ENCODE data around the gene RREB1.

Gene RREB1

DNA sequence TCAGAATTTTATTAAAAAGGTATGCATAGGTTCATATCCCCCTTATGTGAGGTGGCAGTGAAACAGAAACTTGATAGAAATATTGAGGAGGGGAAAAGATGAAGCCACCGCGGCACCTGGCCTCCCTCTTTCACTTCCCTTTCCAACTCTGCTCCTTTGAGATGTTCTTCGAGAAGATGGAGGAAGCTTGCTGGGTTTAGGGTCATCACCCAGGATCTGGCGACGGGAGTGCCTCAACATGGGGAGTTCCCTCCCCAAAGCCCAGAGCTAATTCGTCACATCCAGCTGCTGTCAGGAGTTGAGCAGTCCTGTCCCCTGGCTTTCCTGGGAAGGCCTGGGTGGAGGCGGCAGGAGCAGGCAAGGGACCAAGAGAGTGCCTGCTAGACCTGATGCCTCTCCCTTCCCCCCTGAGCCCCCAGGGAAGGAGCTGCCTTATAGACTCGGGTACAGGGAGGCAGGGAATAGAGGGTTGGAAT, 29.1 kb downstream of the RREB1 start:
- H3K36me3 ChIP-seq (ENCODE audit: control insufficient read depth, insufficient read depth, low read length) = no peaks in the 10 kb centered on the region
- TF ChIP-seq, protein P1, sequence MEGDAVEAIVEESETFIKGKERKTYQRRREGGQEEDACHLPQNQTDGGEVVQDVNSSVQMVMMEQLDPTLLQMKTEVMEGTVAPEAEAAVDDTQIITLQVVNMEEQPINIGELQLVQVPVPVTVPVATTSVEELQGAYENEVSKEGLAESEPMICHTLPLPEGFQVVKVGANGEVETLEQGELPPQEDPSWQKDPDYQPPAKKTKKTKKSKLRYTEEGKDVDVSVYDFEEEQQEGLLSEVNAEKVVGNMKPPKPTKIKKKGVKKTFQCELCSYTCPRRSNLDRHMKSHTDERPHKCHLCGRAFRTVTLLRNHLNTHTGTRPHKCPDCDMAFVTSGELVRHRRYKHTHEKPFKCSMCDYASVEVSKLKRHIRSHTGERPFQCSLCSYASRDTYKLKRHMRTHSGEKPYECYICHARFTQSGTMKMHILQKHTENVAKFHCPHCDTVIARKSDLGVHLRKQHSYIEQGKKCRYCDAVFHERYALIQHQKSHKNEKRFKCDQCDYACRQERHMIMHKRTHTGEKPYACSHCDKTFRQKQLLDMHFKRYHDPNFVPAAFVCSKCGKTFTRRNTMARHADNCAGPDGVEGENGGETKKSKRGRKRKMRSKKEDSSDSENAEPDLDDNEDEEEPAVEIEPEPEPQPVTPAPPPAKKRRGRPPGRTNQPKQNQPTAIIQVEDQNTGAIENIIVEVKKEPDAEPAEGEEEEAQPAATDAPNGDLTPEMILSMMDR (IDR thresholded peaks at IDR 0.05; ENCODE audit: insufficient read depth, low read length, poor library complexity, severe bottlenecking) = no peak
- DNase-seq (ENCODE audit: extremely low read depth, insufficient read length) = peak; percentile 75
- no peaks in the 10 kb centered on the region for H3K27me3 ChIP-seq (replicated peaks; ENCODE audit: control insufficient read depth, insufficient read depth, low read length)
- peak overlapping the region; percentile 9 for H3K4me3 ChIP-seq (replicated peaks; ENCODE audit: low read depth, low read length)

DNA sequence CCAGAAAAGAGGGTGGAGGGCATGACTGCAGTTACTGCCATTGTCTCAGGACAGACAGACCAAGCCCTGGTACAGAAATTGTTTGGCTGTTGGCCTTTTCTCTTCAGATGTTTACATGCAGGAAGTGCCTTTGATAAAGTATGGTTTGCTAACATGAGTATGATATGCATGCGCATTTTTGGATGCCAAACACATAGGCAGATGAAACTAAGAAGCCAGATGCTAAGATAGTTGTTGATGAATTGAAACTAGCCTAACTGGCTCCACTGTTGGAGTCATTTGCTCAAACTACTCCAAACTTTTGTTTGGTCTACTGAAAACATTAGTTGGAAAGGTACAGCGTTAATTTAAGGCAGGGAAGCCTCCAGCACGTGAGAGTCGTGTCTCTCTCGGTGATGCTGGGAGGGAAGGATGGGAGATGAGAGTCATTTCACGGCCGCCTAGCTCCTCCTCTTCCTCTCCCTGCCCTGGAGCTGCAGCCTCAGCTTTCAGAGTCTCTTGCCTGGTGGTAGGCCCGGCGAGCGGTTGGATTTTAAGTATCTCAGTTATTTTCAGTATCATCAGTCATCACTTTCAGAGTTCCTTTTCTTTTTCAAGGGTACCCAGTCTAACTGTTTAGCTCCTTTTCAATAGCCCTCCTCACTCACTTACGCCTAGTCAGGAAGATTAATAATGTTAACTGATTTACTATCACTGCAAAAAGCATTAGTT, 29.7 kb downstream of the RREB1 start:
- peak overlapping the region; percentile 43 for H3K4me3 ChIP-seq (replicated peaks; ENCODE audit: low read depth, low read length)
- TF ChIP-seq, protein P1 (IDR thresholded peaks at IDR 0.05; ENCODE audit: insufficient read depth, low read length, poor library complexity, severe bottlenecking) = no peak
- DNase-seq (ENCODE audit: extremely low read depth, insufficient read length) = peak; percentile 57
- no peaks in the 10 kb centered on the region for H3K36me3 ChIP-seq (ENCODE audit: control insufficient read depth, insufficient read depth, low read length)
- H3K27me3 ChIP-seq (replicated peaks; ENCODE audit: control insufficient read depth, insufficient read depth, low read length) = no peaks in the 10 kb centered on the region

GRCh38 chr6:7138046-7138531, 30.3 kb downstream of the RREB1 start:
- no peak for DNase-seq (ENCODE audit: extremely low read depth, insufficient read length)
- no peaks in the 10 kb centered on the region for H3K27me3 ChIP-seq (replicated peaks; ENCODE audit: control insufficient read depth, insufficient read depth, low read length)
- H3K4me3 ChIP-seq (replicated peaks; ENCODE audit: low read depth, low read length) = peak overlapping the region; percentile 43
- TF ChIP-seq, protein P1 (IDR thresholded peaks at IDR 0.05; ENCODE audit: insufficient read depth, low read length, poor library complexity, severe bottlenecking) = no peak
- H3K36me3 ChIP-seq (ENCODE audit: control insufficient read depth, insufficient read depth, low read length) = no peaks in the 10 kb centered on the region

DNA sequence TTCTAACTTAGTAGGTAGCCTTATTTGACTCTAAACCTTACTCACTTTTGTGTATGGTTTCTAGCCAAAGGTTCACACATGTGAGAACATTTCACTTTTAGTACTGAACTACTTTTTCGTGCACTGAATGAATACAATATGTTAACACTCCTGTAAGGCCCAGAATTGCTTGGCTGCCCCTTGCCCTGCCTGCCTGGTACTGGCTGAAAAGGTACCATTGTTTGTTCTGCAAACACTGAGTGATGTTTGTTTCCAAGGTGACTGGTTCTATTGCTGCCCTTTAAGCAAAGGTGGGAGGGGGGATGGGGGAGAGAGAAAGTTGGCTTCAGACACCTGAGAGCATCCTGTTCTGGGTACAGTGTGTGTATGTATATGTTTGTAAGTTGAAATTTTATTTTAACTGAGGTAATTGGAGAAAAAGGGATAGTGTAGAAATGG, 31.2 kb downstream of the RREB1 start:
- TF ChIP-seq, protein P1 (IDR thresholded peaks at IDR 0.05; ENCODE audit: insufficient read depth, low read length, poor library complexity, severe bottlenecking) = no peak
- Histone ChIP-seq H3K4me3 (replicated peaks; ENCODE audit: low read depth, low read length) (no peak overlapping the region), H3K36me3 (ENCODE audit: control insufficient read depth, insufficient read depth, low read length) (no peaks in the 10 kb centered on the region), H3K27me3 (replicated peaks; ENCODE audit: control insufficient read depth, insufficient read depth, low read length) (no peaks in the 10 kb centered on the region)
- DNase-seq (ENCODE audit: extremely low read depth, insufficient read length) = no peak

GRCh38 chr6:7139835-7140470, 32.2 kb downstream of the RREB1 start:
- Histone ChIP-seq H3K27me3 (replicated peaks; ENCODE audit: control insufficient read depth, insufficient read depth, low read length) (no peaks in the 10 kb centered on the region), H3K36me3 (ENCODE audit: control insufficient read depth, insufficient read depth, low read length) (no peaks in the 10 kb centered on the region), H3K4me3 (replicated peaks; ENCODE audit: low read depth, low read length) (no peak overlapping the region)
- TF ChIP-seq, protein P1 (IDR thresholded peaks at IDR 0.05; ENCODE audit: insufficient read depth, low read length, poor library complexity, severe bottlenecking) = no peak
- DNase-seq (ENCODE audit: extremely low read depth, insufficient read length) = no peak
